Hepatocyte (in vitro differentiated cells): Measurements from ENCODE around the gene THSD4. TPM values are rescaled to one million over a fixed set of nuclear protein-coding genes. Genes with fewer than 3 reads are reported as not detected.
A peak's percentile ranks its signal among the peaks of the same experiment; 100 is the strongest.

Experiments
- DNase-seq: peaks from one replicate; pipeline ENCODE4 v3.0.0-alpha.2; 2016; ENCODE audit warnings: low spot score
- H2AFZ ChIP-seq: fragments of 200-600 bp; sonication (generic); 2 replicates; pipeline ENCODE4 v1.6.0; 2016; ENCODE audit warnings: antibody characterized with exemption, mild to moderate bottlenecking
- H3K27ac ChIP-seq: fragments of 200-600 bp; sonication (generic); 2 replicates; pipeline ENCODE4 v1.5.1; 2016; ENCODE audit warnings: mild to moderate bottlenecking
- H3K27me3 ChIP-seq: fragments of 200-600 bp; sonication (generic); 2 replicates; pipeline ENCODE4 v1.6.1; 2016
- H3K36me3 ChIP-seq: fragments of 200-600 bp; sonication (generic); replicated peaks from 2 replicates; pipeline ENCODE4 v1.5.1; 2016; ENCODE audit warnings: low read depth; ENCODE audit not compliant: insufficient read depth
- H3K4me1 ChIP-seq: fragments of 200-600 bp; sonication (generic); 2 replicates; pipeline ENCODE4 v1.5.1; 2016; ENCODE audit warnings: mild to moderate bottlenecking, moderate library complexity; ENCODE audit not compliant: insufficient read depth
- H3K4me2 ChIP-seq: fragments of 200-600 bp; sonication (generic); 2 replicates; pipeline ENCODE4 v1.6.0; 2016
- H3K4me3 ChIP-seq: fragments of 200-600 bp; sonication (generic); 2 replicates; pipeline ENCODE4 v1.5.1; 2016; ENCODE audit warnings: mild to moderate bottlenecking
- H3K79me2 ChIP-seq: fragments of 200-600 bp; sonication (generic); 2 replicates; pipeline ENCODE4 v1.6.0; 2017; ENCODE audit warnings: mild to moderate bottlenecking
- H3K9me2 ChIP-seq: fragments of 200-600 bp; sonication (generic); replicated peaks from 2 replicates; pipeline ENCODE4 v1.6.0; 2017; ENCODE audit warnings: mild to moderate bottlenecking; ENCODE audit not compliant: insufficient read depth
- H3K9me3 ChIP-seq: fragments of 200-600 bp; sonication (generic); 2 replicates; pipeline ENCODE4 v1.5.1; 2016; ENCODE audit warnings: low read depth, mild to moderate bottlenecking
- H4K20me1 ChIP-seq: fragments of 200-600 bp; sonication (generic); 2 replicates; pipeline ENCODE4 v1.6.0; 2016; ENCODE audit warnings: mild to moderate bottlenecking; ENCODE audit not compliant: insufficient read depth, poor library complexity, severe bottlenecking
- CTCF ChIP-seq: fragments of 200-600 bp; sonication (generic); IDR thresholded peaks from 2 replicates; pipeline ENCODE4 v1.5.1; 2016; ENCODE audit warnings: antibody characterized with exemption, mild to moderate bottlenecking; ENCODE audit not compliant: poor library complexity
- EZH2 ChIP-seq: fragments of 200-600 bp; sonication (generic); IDR thresholded peaks from 2 replicates; pipeline ENCODE4 v1.6.1; 2016; ENCODE audit warnings: antibody characterized with exemption, mild to moderate bottlenecking, borderline replicate concordance
- EZH2phosphoT487 ChIP-seq: fragments of 200-600 bp; sonication (generic); IDR thresholded peaks from one replicate; pipeline ENCODE4 v1.6.1; 2018; ENCODE audit warnings: antibody characterized with exemption, mild to moderate bottlenecking, low read depth, moderate library complexity; ENCODE audit not compliant: unreplicated experiment, severe bottlenecking
- WGBS: methylation state at CpG from one replicate; pipeline ENCODE4 v1.1.6; 2016; ENCODE audit warnings: low lambda C conversion rate; ENCODE audit errors: missing lambda C conversion rate; 5-methylcytosine and 5-hydroxymethylcytosine counted together
- polyA plus RNA-seq: library from polyadenylated mRNA; unstranded; fragments of >200 nt; fragmentation: Nextera tagmentation; extraction: Ambion mirVana; gene quantifications from 2 replicates; pipeline ENCODE4 v1.2.1, GENCODE V29; 2016
- total RNA-seq: library from RNA; depleted of rRNA; stranded (reverse); fragments of >200 nt; gene quantifications from 2 replicates; pipeline ENCODE4 v1.2.3, GENCODE V29; 2014

THSD4 gene
- total and polyA plus RNA-seq, 2 experiments from 2014 or later, result 4.3 to 7.0 TPM

DNA sequence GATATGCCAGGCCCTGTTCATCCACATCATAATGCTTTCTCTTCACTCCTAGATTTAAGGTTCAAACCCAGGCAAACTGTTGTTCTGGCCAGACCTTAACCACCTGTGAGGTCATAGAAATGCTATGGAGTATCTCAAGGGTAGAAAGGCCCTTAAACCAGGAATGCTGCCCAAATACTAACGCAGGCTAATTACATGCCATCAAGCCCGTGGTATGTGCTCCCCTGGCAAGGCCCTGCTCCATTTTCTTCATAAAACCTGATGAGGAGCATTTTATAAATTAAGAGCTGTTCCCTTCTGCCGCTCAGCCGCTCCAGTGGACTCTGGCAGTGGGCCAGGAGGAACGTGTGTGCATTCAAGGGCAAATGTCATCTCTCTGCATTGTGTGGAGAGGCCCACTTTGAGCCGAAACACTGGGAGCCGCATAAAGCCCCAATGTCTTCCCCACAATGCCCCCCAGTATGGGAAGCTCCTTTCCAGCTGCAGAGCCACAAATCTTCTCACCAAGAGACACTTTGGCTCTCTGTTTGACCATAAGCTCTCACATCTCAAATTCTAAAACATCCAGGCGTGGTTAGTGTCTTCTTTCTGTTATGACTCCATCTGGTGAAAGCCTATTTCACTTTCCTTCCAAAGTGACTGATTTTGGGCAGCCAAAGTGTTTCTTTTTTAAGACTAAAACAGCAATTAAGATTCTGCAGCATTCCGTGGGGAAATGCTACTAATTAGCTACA lies 484.3 kb downstream of the THSD4 start:
- no peaks in the 10 kb centered on the region for H3K27me3 ChIP-seq
- H4K20me1 ChIP-seq, result no peaks in the 10 kb centered on the region
- H3K4me2 ChIP-seq, result peak overlapping the region; percentile 23
- H3K9me3 ChIP-seq, result no peaks in the 10 kb centered on the region
- no peaks in the 10 kb centered on the region for H3K9me2 ChIP-seq
- no peaks in the 10 kb centered on the region for H3K36me3 ChIP-seq
- no peak overlapping the region for H2AFZ ChIP-seq
- peak overlapping the region; percentile 70 for H3K27ac ChIP-seq
- H3K4me3 ChIP-seq, result no peak overlapping the region
- DNase-seq, result peak; percentile 27
- 54% methylated on average over 9 of the region's 9 CpGs for WGBS
- no peaks in the 10 kb centered on the region for H3K79me2 ChIP-seq
- H3K4me1 ChIP-seq, result peaks cover 35% of the 10 kb centered on the region
- no peak for TF ChIP-seq EZH2
- no peak for TF ChIP-seq EZH2phosphoT487
- TF ChIP-seq CTCF, result no peak

- WGBS, result 48% methylated on average over 1 of the region's 1 CpG
- H3K79me2 ChIP-seq, result no peaks in the 10 kb centered on the region
- no peaks in the 10 kb centered on the region for H3K9me2 ChIP-seq
- TF ChIP-seq CTCF, result no peak
- no peak for TF ChIP-seq EZH2phosphoT487
- no peak for TF ChIP-seq EZH2
- H3K4me3 ChIP-seq, result no peak overlapping the region
- H3K27me3 ChIP-seq, result no peaks in the 10 kb centered on the region
- H3K4me2 ChIP-seq, result no peak overlapping the region
- H3K4me1 ChIP-seq, result peaks cover 35% of the 10 kb centered on the region
- H3K9me3 ChIP-seq, result no peaks in the 10 kb centered on the region
- no peaks in the 10 kb centered on the region for H4K20me1 ChIP-seq
- peak overlapping the region; percentile 70 for H3K27ac ChIP-seq
- no peak for DNase-seq
- H3K36me3 ChIP-seq, result no peaks in the 10 kb centered on the region
- no peak overlapping the region for H2AFZ ChIP-seq
Observed at GRCh38 chr15:71600237-71600636, 485.0 kb downstream of the THSD4 start.

DNA sequence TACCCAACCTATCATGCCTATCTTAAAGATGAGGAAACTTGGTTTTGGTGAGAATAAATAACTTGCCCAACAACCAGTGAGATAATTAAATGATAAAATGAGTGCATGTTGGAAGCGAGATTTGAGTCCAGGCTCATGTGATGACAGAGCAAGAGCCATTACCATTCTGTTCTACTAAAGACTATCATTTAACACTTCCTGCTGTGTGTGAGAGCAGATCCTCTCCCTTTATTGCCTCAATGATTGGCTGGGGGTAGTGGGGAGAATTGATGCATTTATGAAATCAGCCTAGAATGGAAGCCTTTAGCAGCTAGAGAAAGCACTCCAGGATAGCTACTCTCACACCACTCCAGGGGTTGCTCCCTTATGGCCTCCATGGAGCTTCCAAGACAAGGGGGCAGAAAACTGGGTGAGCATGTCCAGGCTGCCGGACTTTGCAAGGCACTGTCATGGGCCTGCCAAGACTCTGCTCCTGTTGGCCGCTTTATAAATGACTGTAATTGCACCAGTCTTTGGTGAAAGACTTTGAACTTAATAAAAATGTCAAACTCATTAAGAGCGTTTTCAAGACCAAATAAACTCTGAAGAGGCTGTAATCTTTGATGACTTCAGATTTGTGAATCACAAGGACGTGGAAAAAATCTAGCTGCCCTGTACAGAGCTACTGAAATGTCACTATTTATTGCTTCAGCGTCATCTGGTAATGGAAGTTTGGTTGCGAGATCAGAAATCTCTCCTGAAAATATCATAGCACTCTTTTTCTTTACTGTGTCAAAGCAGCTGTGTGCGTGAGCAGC lies 486.0 kb downstream of the THSD4 start:
- no peak overlapping the region for H2AFZ ChIP-seq

More for the DNA sequence above, 486.0 kb downstream of the THSD4 start:
- Histone ChIP-seq H3K9me3 (no peaks in the 10 kb centered on the region), H3K27me3 (no peaks in the 10 kb centered on the region), H3K9me2 (no peaks in the 10 kb centered on the region), H4K20me1 (no peaks in the 10 kb centered on the region), H3K4me3 (no peak overlapping the region), H3K27ac (peak overlapping the region; percentile 61), H3K4me1 (peaks cover 35% of the 10 kb centered on the region), H3K36me3 (no peaks in the 10 kb centered on the region), H3K79me2 (no peaks in the 10 kb centered on the region), H3K4me2 (no peak overlapping the region)
- TF ChIP-seq EZH2 (no peak), CTCF (no peak), EZH2phosphoT487 (no peak)
- peak; percentile 19 for DNase-seq
- 53% methylated on average over 8 of the region's 8 CpGs for WGBS
